Measurements from ENCODE around the gene SMPD4.
A peak's percentile ranks its signal among the peaks of the same experiment; 100 is the strongest.
"Not testable (repeated sequence)": the region's sequence is repeated elsewhere in the genome, so short reads cannot be mapped to it uniquely, and the experiment has no call there.

SMPD4 gene, protein sequence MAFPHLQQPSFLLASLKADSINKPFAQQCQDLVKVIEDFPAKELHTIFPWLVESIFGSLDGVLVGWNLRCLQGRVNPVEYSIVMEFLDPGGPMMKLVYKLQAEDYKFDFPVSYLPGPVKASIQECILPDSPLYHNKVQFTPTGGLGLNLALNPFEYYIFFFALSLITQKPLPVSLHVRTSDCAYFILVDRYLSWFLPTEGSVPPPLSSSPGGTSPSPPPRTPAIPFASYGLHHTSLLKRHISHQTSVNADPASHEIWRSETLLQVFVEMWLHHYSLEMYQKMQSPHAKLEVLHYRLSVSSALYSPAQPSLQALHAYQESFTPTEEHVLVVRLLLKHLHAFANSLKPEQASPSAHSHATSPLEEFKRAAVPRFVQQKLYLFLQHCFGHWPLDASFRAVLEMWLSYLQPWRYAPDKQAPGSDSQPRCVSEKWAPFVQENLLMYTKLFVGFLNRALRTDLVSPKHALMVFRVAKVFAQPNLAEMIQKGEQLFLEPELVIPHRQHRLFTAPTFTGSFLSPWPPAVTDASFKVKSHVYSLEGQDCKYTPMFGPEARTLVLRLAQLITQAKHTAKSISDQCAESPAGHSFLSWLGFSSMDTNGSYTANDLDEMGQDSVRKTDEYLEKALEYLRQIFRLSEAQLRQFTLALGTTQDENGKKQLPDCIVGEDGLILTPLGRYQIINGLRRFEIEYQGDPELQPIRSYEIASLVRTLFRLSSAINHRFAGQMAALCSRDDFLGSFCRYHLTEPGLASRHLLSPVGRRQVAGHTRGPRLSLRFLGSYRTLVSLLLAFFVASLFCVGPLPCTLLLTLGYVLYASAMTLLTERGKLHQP

GRCh38 chr2:130181325-130181879 lies at the start of gene SMPD4:
Gene SMPD4, minus strand, starts transcription at chr2:130181602. Its CDS starts 5,010 bp downstream, at chr2:130176592.
- TF ChIP-seq, protein P1, sequence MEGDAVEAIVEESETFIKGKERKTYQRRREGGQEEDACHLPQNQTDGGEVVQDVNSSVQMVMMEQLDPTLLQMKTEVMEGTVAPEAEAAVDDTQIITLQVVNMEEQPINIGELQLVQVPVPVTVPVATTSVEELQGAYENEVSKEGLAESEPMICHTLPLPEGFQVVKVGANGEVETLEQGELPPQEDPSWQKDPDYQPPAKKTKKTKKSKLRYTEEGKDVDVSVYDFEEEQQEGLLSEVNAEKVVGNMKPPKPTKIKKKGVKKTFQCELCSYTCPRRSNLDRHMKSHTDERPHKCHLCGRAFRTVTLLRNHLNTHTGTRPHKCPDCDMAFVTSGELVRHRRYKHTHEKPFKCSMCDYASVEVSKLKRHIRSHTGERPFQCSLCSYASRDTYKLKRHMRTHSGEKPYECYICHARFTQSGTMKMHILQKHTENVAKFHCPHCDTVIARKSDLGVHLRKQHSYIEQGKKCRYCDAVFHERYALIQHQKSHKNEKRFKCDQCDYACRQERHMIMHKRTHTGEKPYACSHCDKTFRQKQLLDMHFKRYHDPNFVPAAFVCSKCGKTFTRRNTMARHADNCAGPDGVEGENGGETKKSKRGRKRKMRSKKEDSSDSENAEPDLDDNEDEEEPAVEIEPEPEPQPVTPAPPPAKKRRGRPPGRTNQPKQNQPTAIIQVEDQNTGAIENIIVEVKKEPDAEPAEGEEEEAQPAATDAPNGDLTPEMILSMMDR (IDR thresholded peaks at IDR 0.05; ENCODE audit: low read depth, low read length), result no peak
- peak within 1 kb of the TSS; percentile 88 to 90 for H3K4me3 ChIP-seq (replicated peaks in 1 of 2; ENCODE audit: low read depth in 2 of 2, low read length in 2 of 2)
- DNase-seq (ENCODE audit: low read depth in 2 of 2), result peak; percentile 96 to 97

GRCh38 chr2:130230907-130231306 lies 49.5 kb upstream of the SMPD4 start:
- not testable (repeated sequence) for DNase-seq (ENCODE audit: low read depth in 2 of 2)

DNA sequence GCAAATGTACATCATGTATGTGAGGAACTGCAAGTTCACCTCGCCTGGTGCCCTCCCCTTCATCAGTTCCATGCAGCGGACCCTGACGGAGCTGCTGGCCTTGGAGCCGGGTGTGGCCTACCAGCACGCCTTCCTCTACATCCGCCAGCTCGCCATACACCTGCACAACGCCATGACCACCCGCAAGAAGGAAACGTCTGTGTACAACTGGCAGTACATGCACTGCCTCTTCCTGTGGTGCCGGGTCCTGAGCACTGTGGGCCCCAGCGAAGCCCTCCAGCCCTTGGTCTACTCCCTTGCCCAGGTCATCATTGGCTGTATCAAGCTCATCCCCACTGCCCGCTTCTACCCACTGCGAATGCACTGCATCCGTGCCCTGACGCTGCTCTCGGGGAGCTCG lies 49.0 kb upstream of the SMPD4 start:
- DNase-seq (ENCODE audit: low read depth in 2 of 2); H3K4me3 ChIP-seq (replicated peaks in 1 of 2; ENCODE audit: low read depth in 2 of 2, low read length in 2 of 2): not testable (repeated sequence)

More at GRCh38 chr2:130230907-130231306, 49.5 kb upstream of the SMPD4 start:
- not testable (repeated sequence) for H3K4me3 ChIP-seq (replicated peaks in 1 of 2; ENCODE audit: low read depth in 2 of 2, low read length in 2 of 2)

- DNase-seq (ENCODE audit: low read depth in 2 of 2), result peak in 1 of 2 donors; percentile 57
- H3K4me3 ChIP-seq (replicated peaks in 1 of 2; ENCODE audit: low read depth in 2 of 2, low read length in 2 of 2), result peak overlapping the region in 1 of 2 donors; percentile 19
These were observed 47.7 kb upstream of the SMPD4 start for GRCh38 chr2:130229161-130229510.

DNA sequence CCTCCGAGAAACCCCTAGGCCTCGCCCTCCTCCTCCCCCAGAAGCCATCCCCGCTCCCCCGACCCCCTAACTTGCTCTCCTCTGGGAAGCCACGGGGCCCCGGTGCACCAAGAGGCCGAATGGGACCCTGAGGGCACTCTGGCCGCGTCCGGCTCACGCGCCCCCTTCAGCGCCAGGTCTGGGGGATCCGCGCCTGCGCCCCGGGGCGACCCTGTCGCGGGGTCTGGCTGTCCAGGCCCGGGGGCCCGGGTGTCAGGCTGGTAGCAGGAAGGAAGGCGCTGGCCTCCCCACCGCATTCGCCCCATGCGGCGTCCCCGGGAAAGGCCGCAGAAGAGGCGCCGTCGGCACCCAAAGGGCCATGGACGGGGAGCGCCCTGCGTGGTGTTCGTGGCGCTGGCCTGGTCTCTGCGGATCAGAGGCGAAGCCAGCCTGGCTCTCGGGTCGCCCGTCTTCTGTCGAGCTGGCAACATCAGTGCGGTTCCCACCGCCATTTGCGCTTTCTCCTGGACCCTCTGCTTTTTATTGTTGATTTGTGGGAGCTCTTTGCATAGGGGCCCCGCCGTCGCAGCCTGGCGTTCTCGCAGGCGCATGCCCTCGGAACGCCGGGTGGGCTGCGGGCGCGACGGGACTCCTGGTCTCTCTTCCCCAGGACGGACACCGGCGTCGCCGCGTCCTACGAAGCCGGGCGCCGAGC lies 47.2 kb upstream of the SMPD4 start:
- H3K4me3 ChIP-seq (replicated peaks in 1 of 2; ENCODE audit: low read depth in 2 of 2, low read length in 2 of 2); DNase-seq (ENCODE audit: low read depth in 2 of 2): not testable (repeated sequence)

DNA sequence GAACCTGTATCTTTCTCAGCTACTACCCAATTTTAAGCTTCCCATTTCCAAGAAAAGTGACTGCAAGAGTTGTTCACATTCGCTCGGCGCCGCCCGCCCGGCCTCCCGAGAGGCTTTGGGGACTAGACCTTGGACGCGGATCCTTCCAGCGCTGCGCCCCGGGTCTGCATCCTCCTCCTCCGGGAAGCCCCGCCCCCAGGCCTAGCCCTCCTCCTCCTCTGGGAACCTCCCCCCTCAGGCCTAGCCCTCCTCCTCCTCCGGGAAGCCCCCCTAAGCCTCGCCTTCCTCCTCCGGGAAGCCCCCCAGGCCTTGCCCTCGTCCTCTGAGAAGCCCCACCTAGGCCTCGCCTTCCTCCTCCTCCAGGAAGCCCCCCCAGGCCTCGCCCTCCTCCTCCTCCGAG lies 46.6 kb upstream of the SMPD4 start:
- H3K4me3 ChIP-seq (replicated peaks in 1 of 2; ENCODE audit: low read depth in 2 of 2, low read length in 2 of 2); DNase-seq (ENCODE audit: low read depth in 2 of 2): not testable (repeated sequence)

GRCh38 chr2:130222523-130222922 lies 41.1 kb upstream of the SMPD4 start:
- H3K4me3 ChIP-seq (replicated peaks in 1 of 2; ENCODE audit: low read depth in 2 of 2, low read length in 2 of 2); DNase-seq (ENCODE audit: low read depth in 2 of 2): not testable (repeated sequence)

GRCh38 chr2:130220505-130220904 lies 39.1 kb upstream of the SMPD4 start:
- not testable (repeated sequence) for DNase-seq (ENCODE audit: low read depth in 2 of 2); H3K4me3 ChIP-seq (replicated peaks in 1 of 2; ENCODE audit: low read depth in 2 of 2, low read length in 2 of 2)

GRCh38 chr2:130219147-130219546 lies 37.7 kb upstream of the SMPD4 start:
- DNase-seq (ENCODE audit: low read depth in 2 of 2); H3K4me3 ChIP-seq (replicated peaks in 1 of 2; ENCODE audit: low read depth in 2 of 2, low read length in 2 of 2): not testable (repeated sequence)

GRCh38 chr2:130207051-130207450 lies 25.6 kb upstream of the SMPD4 start:
- H3K4me3 ChIP-seq (replicated peaks in 1 of 2; ENCODE audit: low read depth in 2 of 2, low read length in 2 of 2); DNase-seq (ENCODE audit: low read depth in 2 of 2): not testable (repeated sequence)

- H3K4me3 ChIP-seq (replicated peaks in 1 of 2; ENCODE audit: low read depth in 2 of 2, low read length in 2 of 2), result not testable (repeated sequence)
These were observed 21.7 kb upstream of the SMPD4 start for GRCh38 chr2:130203150-130203549.

DNA sequence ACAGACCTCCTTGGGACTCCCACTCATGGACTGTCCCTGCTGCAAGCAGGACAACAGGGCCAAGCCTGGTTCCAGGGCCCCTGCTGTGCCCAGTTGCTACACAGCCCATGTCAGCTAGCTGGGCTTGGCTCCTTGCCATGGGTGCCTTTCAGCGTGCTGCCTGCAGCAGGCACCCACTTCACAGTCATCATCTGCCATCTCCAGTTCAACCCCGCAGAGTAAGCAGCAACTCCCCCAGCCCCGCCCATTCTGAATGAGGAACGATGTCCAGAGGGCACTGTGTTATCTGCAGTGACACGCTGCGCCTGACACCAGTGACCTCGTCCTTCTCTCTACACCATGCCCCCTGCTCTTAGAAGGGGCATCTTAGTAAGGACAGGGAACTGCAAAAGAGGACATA lies 21.1 kb upstream of the SMPD4 start:
- DNase-seq (ENCODE audit: low read depth in 2 of 2); H3K4me3 ChIP-seq (replicated peaks in 1 of 2; ENCODE audit: low read depth in 2 of 2, low read length in 2 of 2): not testable (repeated sequence)

More at GRCh38 chr2:130203150-130203549, 21.7 kb upstream of the SMPD4 start:
- DNase-seq (ENCODE audit: low read depth in 2 of 2), result not testable (repeated sequence)

Data from cardiac fibroblast (primary cell).